Upper lobe of right lung (tissue), 1 donor: ENCODE measurements around the gene HYCC1. TPM values are rescaled to one million over a fixed set of nuclear protein-coding genes. Genes with fewer than 3 reads are reported as not detected.
A peak's percentile ranks its signal among the peaks of the same experiment; 100 is the strongest.

Source experiments
- ATAC-seq: fragments of 200-7000 bp; cut with Tn5 transposase; one replicate; pipeline ENCODE4 v1.9.1; 2020; ENCODE audit warnings: mild to moderate bottlenecking, moderate library complexity
- DNase-seq: peaks from one replicate; pipeline ENCODE4 v3.0.0-alpha.2; 2020
- H3K27ac ChIP-seq: fragments of 200-600 bp; one replicate; pipeline ENCODE4 v1.8.0; 2022
- H3K27me3 ChIP-seq: fragments of 200-600 bp; one replicate; pipeline ENCODE4 v1.8.0; 2022; ENCODE audit warnings: mild to moderate bottlenecking
- H3K36me3 ChIP-seq: fragments of 200-600 bp; one replicate; pipeline ENCODE4 v1.8.0; 2022
- H3K4me1 ChIP-seq: fragments of 200-600 bp; one replicate; pipeline ENCODE4 v1.8.0; 2022
- H3K4me3 ChIP-seq: fragments of 200-600 bp; one replicate; pipeline ENCODE4 v1.8.0; 2022; ENCODE audit warnings: mild to moderate bottlenecking
- H3K9me3 ChIP-seq: fragments of 200-600 bp; one replicate; pipeline ENCODE4 v1.8.0; 2022
- intact Hi-C: fragments of 100-400 bp; cut with DNase I; formaldehyde crosslinking; loops from one replicate; pipeline ENCODE4 v1.11.0; 2022
- total RNA-seq: library from RNA; stranded (reverse); fragmentation: NEBNext Ultra II Directional; extraction: Animal tissue kit (Norgen Biotek cat#: 25700); gene quantifications from one replicate; pipeline ENCODE4 v1.2.1, GENCODE V29; 2021
- TF ChIP-seq, protein P1 (sequence below): fragments of 200-600 bp; IDR thresholded peaks from one replicate; pipeline ENCODE4 v1.8.0; 2022; ENCODE audit warnings: antibody characterized with exemption
- donor health status: DM: no; HTN: yes; CAD: no; lungs with severe emphysema.

The HYCC1 gene
- total RNA-seq, 1 donor from 2014 or later, result 47.7 TPM

GRCh38 chr7:23011222-23011924, 2.6 kb downstream of the HYCC1 start:
- DNase-seq (no peak), ATAC-seq (no peak)
- H3K9me3 ChIP-seq, result no peaks in the 10 kb centered on the region
- H3K4me3 ChIP-seq, result peak overlapping the region; percentile 89
- H3K27me3 ChIP-seq, result no peaks in the 10 kb centered on the region
- H3K4me1 ChIP-seq, result peaks cover 21% of the 10 kb centered on the region
- H3K27ac ChIP-seq, result no peak overlapping the region
- intact Hi-C loops, result no loop called here
- TF ChIP-seq, protein P1, sequence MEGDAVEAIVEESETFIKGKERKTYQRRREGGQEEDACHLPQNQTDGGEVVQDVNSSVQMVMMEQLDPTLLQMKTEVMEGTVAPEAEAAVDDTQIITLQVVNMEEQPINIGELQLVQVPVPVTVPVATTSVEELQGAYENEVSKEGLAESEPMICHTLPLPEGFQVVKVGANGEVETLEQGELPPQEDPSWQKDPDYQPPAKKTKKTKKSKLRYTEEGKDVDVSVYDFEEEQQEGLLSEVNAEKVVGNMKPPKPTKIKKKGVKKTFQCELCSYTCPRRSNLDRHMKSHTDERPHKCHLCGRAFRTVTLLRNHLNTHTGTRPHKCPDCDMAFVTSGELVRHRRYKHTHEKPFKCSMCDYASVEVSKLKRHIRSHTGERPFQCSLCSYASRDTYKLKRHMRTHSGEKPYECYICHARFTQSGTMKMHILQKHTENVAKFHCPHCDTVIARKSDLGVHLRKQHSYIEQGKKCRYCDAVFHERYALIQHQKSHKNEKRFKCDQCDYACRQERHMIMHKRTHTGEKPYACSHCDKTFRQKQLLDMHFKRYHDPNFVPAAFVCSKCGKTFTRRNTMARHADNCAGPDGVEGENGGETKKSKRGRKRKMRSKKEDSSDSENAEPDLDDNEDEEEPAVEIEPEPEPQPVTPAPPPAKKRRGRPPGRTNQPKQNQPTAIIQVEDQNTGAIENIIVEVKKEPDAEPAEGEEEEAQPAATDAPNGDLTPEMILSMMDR, result no peak
- H3K36me3 ChIP-seq, result no peaks in the 10 kb centered on the region

DNA sequence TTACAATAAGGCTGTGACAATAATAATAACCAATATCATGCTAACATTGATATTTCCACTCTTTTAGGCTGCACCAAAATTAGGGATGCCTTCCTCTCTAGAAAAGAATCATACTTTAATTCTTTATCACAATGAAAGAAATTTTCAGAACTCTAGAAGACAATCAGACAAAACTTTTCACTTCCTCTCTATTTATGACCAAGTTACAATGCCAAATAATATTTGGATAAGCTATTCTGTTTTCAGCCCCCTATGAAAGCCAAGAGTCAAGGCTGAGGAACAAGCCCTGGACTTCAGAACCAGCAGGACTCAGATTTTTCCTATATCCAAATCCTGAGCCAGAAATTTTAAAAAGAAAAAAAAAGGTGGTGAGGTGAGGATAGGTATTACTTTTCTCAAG, 4.6 kb downstream of the HYCC1 start:
- DNase-seq (no peak), ATAC-seq (no peak)
- intact Hi-C loops, result no loop called here
- Histone ChIP-seq H3K4me1 (peaks cover 21% of the 10 kb centered on the region), H3K36me3 (no peaks in the 10 kb centered on the region), H3K27ac (no peak overlapping the region), H3K9me3 (no peaks in the 10 kb centered on the region), H3K4me3 (no peak overlapping the region), H3K27me3 (no peaks in the 10 kb centered on the region)
- TF ChIP-seq, protein P1, result no peak

GRCh38 chr7:23004247-23004520, 9.7 kb downstream of the HYCC1 start:
- H3K27me3 ChIP-seq, result no peaks in the 10 kb centered on the region
- DNase-seq (no peak), ATAC-seq (no peak)
- no peaks in the 10 kb centered on the region for H3K36me3 ChIP-seq
- no peak overlapping the region for H3K27ac ChIP-seq
- intact Hi-C loops, result no loop called here
- H3K4me1 ChIP-seq, result no peaks in the 10 kb centered on the region
- no peak overlapping the region for H3K4me3 ChIP-seq
- TF ChIP-seq, protein P1, result no peak
- no peaks in the 10 kb centered on the region for H3K9me3 ChIP-seq

DNA sequence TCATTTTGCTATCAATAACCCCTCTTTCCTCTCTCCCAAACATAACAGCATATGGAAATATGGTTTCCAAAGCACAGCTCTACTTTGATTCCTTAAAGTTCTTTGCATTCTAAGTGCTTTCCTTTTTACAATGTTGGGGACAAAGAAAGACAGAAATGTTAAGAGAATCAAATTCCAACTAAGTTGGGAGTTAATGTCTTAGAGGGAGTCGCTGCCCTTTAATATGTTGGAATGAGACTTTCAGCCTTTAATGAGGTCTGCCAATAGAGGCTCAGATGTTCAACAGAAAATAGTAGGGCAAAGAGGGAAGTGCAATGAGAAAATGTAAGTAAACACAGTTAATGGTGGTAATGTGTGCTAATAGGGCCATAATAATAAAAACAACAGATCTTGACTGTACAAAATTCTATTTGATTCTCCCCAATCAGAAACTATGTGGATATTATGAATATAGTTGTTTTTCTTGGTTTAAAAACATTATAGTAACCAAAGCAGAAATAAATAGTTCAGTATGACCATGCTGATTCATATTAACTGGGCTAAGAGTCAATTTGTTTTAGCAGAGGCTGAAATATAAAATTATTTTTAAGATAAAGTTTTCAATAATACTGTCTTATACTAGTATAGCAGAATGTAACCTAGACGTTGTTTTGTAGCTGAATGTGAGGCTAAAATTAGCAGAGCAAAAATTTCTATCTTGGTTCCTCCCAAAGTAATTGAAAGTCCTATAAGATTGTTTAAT, 10.3 kb downstream of the HYCC1 start:
- peaks cover 3% of the 10 kb centered on the region for H3K4me1 ChIP-seq
- ATAC-seq, result no peak
- DNase-seq, result no peak
- TF ChIP-seq, protein P1, result no peak
- no peaks in the 10 kb centered on the region for H3K36me3 ChIP-seq
- H3K27me3 ChIP-seq, result no peaks in the 10 kb centered on the region
- no peaks in the 10 kb centered on the region for H3K9me3 ChIP-seq
- no peak overlapping the region for H3K27ac ChIP-seq
- no peak overlapping the region for H3K4me3 ChIP-seq
- intact Hi-C loops, result no loop called here

GRCh38 chr7:23002698-23003097, 11.2 kb downstream of the HYCC1 start:
- Histone ChIP-seq H3K27ac (no peak overlapping the region), H3K36me3 (no peaks in the 10 kb centered on the region), H3K4me1 (peaks cover 4% of the 10 kb centered on the region), H3K9me3 (no peaks in the 10 kb centered on the region), H3K4me3 (no peak overlapping the region), H3K27me3 (no peaks in the 10 kb centered on the region)
- ATAC-seq (no peak), DNase-seq (no peak)
- intact Hi-C loops, result no loop called here
- TF ChIP-seq, protein P1, result no peak
